Measurements from ENCODE around the gene GPR15.
"Not testable (repeated sequence)": the region's sequence is repeated elsewhere in the genome, so short reads cannot be mapped to it uniquely, and the experiment has no call there.

- TF ChIP-seq CTCF (IDR thresholded peaks at IDR 0.05; ENCODE audit: low read depth, low read length); POLR2A (IDR thresholded peaks at IDR 0.05; ENCODE audit: extremely low read depth, insufficient read length): not testable (repeated sequence)
Observed at GRCh38 chr3:98559769-98560168, 28.0 kb downstream of the GPR15 start.
